Liver (tissue), 3 donors: ENCODE measurements around the gene WNT2.

Experiments used
- FOXA1 ChIP-seq: IDR thresholded peaks from 2 replicates; pipeline ENCODE4 v1.6.1; 2016; ENCODE audit warnings: antibody characterized with exemption
- GABPA ChIP-seq, 2 donors: IDR thresholded peaks in 1 of 2; conservative IDR thresholded peaks in 1 of 2; 2 replicates each; pipeline ENCODE4 v1.6.1; 2016; ENCODE audit warnings: antibody characterized with exemption in 2 of 2, mild to moderate bottlenecking in 1 of 2, moderate library complexity in 1 of 2
- JUND ChIP-seq, 2 donors: IDR thresholded peaks; 2 replicates each; pipeline ENCODE4 v1.6.1; 2016; ENCODE audit warnings: antibody characterized with exemption in 2 of 2
- RAD21 ChIP-seq, 2 donors: IDR thresholded peaks; 2 replicates each; pipeline ENCODE4 v1.6.1; 2016; ENCODE audit warnings: antibody characterized with exemption in 2 of 2, mild to moderate bottlenecking in 2 of 2
- YY1 ChIP-seq: IDR thresholded peaks from 2 replicates; pipeline ENCODE4 v1.6.1; 2016; ENCODE audit warnings: antibody characterized with exemption, mild to moderate bottlenecking
- TF ChIP-seq, protein P1 (sequence below): IDR thresholded peaks from 2 replicates; pipeline ENCODE4 v1.6.1; 2016; ENCODE audit warnings: antibody characterized with exemption
- TF ChIP-seq, protein P2 (sequence below): fragments of 150-350 bp; IDR thresholded peaks from 2 replicates; pipeline ENCODE4 v1.5.1; 2017; ENCODE audit warnings: improper control_type of control experiment, low read depth, low read length; ENCODE audit not compliant: missing input control
- TF ChIP-seq, protein P3 (sequence below): IDR thresholded peaks from 2 replicates; pipeline ENCODE4 v1.6.1; 2016; ENCODE audit warnings: antibody characterized with exemption
- donor health status: healthy.
- donor health status: healthy.

DNA sequence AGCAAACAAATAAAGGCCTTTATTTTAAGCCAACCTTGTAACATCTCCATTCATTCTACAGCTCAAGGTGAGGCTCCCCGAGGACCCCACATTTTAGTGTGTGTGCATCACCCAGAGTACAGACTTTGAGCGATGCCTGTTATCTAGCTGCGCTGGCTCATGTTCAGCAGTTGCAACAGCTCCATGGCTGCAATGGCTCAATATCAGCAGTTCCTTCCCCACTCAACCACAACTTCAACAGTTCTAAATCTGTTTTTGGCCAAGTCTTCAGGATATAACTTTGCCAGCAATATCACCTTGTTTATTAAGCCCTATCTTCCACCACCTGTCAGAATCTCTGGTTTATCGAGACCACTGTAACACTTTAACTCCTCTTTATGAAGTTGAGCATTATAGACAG is 95.8 kb downstream of the WNT2 start:
- TF ChIP-seq RAD21 (IDR thresholded peaks at IDR 0.05) (no peak), JUND (IDR thresholded peaks at IDR 0.05) (no peak), FOXA1 (no peak), YY1 (no peak), GABPA (IDR thresholded peaks at IDR 0.05 in 1 of 2, conservative IDR thresholded peaks at IDR 0.05 in 1 of 2) (no peak)
- TF ChIP-seq, protein P1, sequence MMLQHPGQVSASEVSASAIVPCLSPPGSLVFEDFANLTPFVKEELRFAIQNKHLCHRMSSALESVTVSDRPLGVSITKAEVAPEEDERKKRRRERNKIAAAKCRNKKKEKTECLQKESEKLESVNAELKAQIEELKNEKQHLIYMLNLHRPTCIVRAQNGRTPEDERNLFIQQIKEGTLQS = no peak
- TF ChIP-seq, protein P2, sequence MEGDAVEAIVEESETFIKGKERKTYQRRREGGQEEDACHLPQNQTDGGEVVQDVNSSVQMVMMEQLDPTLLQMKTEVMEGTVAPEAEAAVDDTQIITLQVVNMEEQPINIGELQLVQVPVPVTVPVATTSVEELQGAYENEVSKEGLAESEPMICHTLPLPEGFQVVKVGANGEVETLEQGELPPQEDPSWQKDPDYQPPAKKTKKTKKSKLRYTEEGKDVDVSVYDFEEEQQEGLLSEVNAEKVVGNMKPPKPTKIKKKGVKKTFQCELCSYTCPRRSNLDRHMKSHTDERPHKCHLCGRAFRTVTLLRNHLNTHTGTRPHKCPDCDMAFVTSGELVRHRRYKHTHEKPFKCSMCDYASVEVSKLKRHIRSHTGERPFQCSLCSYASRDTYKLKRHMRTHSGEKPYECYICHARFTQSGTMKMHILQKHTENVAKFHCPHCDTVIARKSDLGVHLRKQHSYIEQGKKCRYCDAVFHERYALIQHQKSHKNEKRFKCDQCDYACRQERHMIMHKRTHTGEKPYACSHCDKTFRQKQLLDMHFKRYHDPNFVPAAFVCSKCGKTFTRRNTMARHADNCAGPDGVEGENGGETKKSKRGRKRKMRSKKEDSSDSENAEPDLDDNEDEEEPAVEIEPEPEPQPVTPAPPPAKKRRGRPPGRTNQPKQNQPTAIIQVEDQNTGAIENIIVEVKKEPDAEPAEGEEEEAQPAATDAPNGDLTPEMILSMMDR = no peak
- TF ChIP-seq, protein P3, sequence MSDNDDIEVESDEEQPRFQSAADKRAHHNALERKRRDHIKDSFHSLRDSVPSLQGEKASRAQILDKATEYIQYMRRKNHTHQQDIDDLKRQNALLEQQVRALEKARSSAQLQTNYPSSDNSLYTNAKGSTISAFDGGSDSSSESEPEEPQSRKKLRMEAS = no peak
